ENCODE results near the gene CHD6.

Gene CHD6

DNA sequence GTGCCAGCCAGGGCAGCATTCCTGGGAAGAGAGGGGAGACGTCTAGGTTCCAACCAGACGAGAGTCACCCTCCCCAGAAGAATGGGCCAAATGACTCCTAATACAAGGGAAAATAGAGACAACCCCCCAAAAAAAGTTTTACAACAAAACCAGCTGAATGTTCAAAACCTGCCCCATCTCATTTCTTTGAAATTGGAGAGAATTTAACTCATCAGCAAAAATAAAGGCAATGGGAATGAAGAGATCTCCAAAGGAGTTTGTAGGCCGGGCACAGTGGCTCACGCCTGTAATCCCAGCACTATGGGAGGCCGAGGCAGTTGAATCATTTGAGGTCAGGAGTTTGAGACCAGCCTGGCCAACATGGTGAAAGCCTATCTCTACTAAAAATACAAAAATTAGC, 241.8 kb downstream of the CHD6 start:
- in situ Hi-C loops (cut with HindIII; ENCODE audit: low pct_ligation_motif_present, low sequenced_read_pairs): no loop called here
- H3K4me3 ChIP-seq (ENCODE audit: low read depth, low read length): no peak overlapping the region
- H3K27ac ChIP-seq: no peak overlapping the region
- no peaks in the 10 kb centered on the region for H3K36me3 ChIP-seq (replicated peaks)
- no peaks in the 10 kb centered on the region for H3K27me3 ChIP-seq (replicated peaks)
- no peak for TF ChIP-seq CTCF (IDR thresholded peaks at IDR 0.05; ENCODE audit: low read depth, low read length, missing control alignments)
- DNase-seq: no peak

DNA sequence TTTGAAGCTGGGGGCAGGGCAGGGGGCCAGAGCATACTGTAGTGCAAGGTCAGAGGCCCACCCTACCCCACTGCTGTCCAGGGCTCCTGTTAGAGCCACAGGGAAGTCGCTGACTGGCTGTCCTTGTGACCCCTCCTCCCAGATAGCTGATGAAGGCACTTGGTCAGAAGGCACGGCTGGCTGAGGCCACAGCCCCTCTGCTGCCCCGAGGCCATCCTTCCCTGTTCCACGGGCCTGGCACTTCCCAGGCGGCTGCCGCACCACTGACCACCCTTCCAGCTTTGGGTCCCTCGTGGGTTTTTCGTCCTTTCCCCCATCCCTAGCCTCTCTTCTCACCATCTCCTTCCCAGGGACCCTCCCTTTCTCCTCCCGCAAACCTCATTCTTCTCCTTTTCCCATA, 242.3 kb downstream of the CHD6 start:
- TF ChIP-seq CTCF (IDR thresholded peaks at IDR 0.05; ENCODE audit: low read depth, low read length, missing control alignments): no peak

DNA sequence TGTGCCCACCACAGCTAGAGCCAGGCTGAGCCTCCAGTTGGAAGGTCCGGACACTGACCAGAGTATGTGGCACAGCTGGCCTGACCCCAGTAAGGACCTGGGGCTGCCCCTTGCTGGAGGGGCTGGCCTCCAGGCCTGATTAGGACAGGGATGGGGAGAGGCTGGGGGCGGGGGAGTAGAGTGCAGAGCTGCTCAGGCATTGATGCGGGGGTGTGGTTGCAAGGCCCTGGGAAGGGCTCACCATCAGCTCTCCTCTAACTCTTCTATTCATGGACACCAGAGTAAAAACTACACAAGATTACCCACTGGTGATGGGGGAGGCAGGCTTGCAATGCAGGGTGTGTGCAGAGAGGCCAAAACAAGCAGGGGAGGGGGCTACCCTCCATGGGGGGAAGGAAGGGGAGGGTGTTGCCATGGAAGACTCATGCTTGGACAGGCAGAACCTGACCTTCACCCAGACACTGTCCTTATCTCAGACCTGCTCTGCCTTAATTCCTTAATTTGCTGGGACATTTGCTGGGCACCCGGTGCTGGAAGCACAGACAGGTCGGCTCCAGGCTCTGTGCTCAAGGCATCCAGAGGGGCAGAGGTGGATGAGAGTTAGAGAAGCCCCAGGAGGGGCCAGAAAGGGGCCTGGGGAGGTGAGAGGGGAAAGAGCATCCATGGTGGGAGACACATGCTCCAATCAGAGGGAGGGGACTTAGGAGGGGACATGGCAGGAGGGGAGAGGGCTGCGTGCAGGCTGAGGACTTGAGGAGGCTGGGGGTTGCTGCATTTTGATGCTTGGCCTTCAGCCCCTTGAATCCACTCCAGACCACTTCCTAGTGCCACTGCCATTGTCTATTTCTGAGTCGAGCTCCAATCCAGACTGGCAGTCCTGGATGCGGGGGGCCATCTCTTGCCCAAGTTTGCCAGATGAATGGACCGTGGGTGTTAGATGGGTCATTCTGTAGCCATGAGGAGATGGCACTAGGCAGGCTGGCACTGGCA, 244.0 kb downstream of the CHD6 start:
- H3K4me3 ChIP-seq (ENCODE audit: low read depth, low read length): no peak overlapping the region
- H3K27me3 ChIP-seq (replicated peaks): no peaks in the 10 kb centered on the region
- no peak overlapping the region for H3K27ac ChIP-seq
- no peak for DNase-seq
- in situ Hi-C loops (cut with HindIII; ENCODE audit: low pct_ligation_motif_present, low sequenced_read_pairs): no loop called here
- TF ChIP-seq CTCF (IDR thresholded peaks at IDR 0.05; ENCODE audit: low read depth, low read length, missing control alignments): no peak
- H3K36me3 ChIP-seq (replicated peaks): no peaks in the 10 kb centered on the region

More for the DNA sequence above, 242.3 kb downstream of the CHD6 start:
- Histone ChIP-seq H3K27me3 (replicated peaks) (no peaks in the 10 kb centered on the region), H3K27ac (no peak overlapping the region), H3K4me3 (ENCODE audit: low read depth, low read length) (no peak overlapping the region), H3K36me3 (replicated peaks) (no peaks in the 10 kb centered on the region)
- DNase-seq: no peak
- in situ Hi-C loops (cut with HindIII; ENCODE audit: low pct_ligation_motif_present, low sequenced_read_pairs): no loop called here

GRCh38 chr20:41373251-41373783, 244.9 kb downstream of the CHD6 start:
- H3K27me3 ChIP-seq (replicated peaks): no peaks in the 10 kb centered on the region
- H3K27ac ChIP-seq: no peak overlapping the region
- no peak for DNase-seq
- no peaks in the 10 kb centered on the region for H3K36me3 ChIP-seq (replicated peaks)
- H3K4me3 ChIP-seq (ENCODE audit: low read depth, low read length): no peak overlapping the region
- TF ChIP-seq CTCF (IDR thresholded peaks at IDR 0.05; ENCODE audit: low read depth, low read length, missing control alignments): no peak
- in situ Hi-C loops (cut with HindIII; ENCODE audit: low pct_ligation_motif_present, low sequenced_read_pairs): no loop called here

DNA sequence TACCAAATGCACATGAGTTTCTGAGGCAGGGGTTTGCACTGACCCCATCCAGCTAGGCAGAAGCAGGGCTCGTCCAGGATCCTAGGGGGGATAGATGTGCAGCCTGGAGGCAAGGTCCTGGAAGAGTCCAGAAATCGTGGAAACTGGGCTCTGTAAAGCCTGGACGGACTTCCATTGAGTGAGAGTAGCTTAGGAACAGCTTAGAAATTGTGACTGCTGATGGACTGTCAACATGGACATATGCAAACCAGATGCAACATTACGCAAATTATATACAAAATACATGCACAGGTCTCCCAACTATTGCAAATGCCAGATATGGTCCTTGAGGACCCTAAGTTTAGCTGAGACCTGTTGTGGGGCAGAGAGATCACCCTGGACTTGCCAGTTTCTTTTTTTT, 246.8 kb downstream of the CHD6 start:
- in situ Hi-C loops (cut with HindIII; ENCODE audit: low pct_ligation_motif_present, low sequenced_read_pairs): no loop called here
- no peak for TF ChIP-seq CTCF (IDR thresholded peaks at IDR 0.05; ENCODE audit: low read depth, low read length, missing control alignments)
- DNase-seq: no peak

More for the DNA sequence above, 246.8 kb downstream of the CHD6 start:
- H3K4me3 ChIP-seq (ENCODE audit: low read depth, low read length): no peak overlapping the region
- H3K27ac ChIP-seq: no peak overlapping the region
- peaks cover 15% of the 10 kb centered on the region for H3K27me3 ChIP-seq (replicated peaks)
- H3K36me3 ChIP-seq (replicated peaks): no peaks in the 10 kb centered on the region
